ENCODE results near the gene EIF3I. TPM values are rescaled to one million over a fixed set of nuclear protein-coding genes. Genes with fewer than 3 reads are reported as not detected.
A peak's percentile ranks its signal among the peaks of the same experiment; 100 is the strongest.

The EIF3I gene
- total RNA-seq, 3 donors from 2014 or later (not counting 1 experiment from before 2014, with no cell fraction given) = 107 to 126 (median 110) TPM

GRCh38 chr1:32186077-32186476 is 36.1 kb upstream of the EIF3I start:
- Mint-ChIP-seq H3K4me3 (no peak overlapping the region), H3K27ac (peak overlapping the region in 1 of 2 donors; percentile 0), H3K27me3 (ENCODE audit: low read depth in 2 of 2) (no peaks in the 10 kb centered on the region), H3K9me3 (no peaks in the 10 kb centered on the region), H3K4me1 (peaks cover 27 to 41% of the 10 kb centered on the region in 2 donors), H3K36me3 (no peaks in the 10 kb centered on the region)
- H3K27ac ChIP-seq (ENCODE audit: low read length) = no peak overlapping the region
- H3K4me3 ChIP-seq (ENCODE audit: low read length) = no peak overlapping the region
- 90% methylated on average over 2 of the region's 2 CpGs for WGBS (ENCODE audit: insufficient coverage)
- H3K36me3 ChIP-seq (ENCODE audit: control insufficient read depth, insufficient read depth, low read length) = peaks cover 56% of the 10 kb centered on the region
- H3K27me3 ChIP-seq (ENCODE audit: control insufficient read depth, insufficient read depth, low read length) = no peaks in the 10 kb centered on the region
- no peak for TF ChIP-seq CTCF (IDR thresholded peaks at IDR 0.05)
- intact Hi-C loops (cut with micrococcal nuclease) = no loop called here
- peaks cover 13% of the 10 kb centered on the region for H3K4me1 ChIP-seq (ENCODE audit: control insufficient read depth, insufficient read depth, low read length)
- no peaks in the 10 kb centered on the region for H3K9me3 ChIP-seq (ENCODE audit: control insufficient read depth, insufficient read depth, low read length)
- ATAC-seq (no peak), DNase-seq (no peak)

- peaks cover 2% of the 10 kb centered on the region for H3K36me3 Mint-ChIP-seq
- H3K4me3 Mint-ChIP-seq = no peak overlapping the region
- TF ChIP-seq CTCF (IDR thresholded peaks at IDR 0.05) = no peak
- no peaks in the 10 kb centered on the region for H3K27me3 ChIP-seq (ENCODE audit: control insufficient read depth, insufficient read depth, low read length)
- 100% methylated on average over 1 of the region's 2 CpGs for WGBS (ENCODE audit: insufficient coverage)
- peak overlapping the region in 1 of 2 donors; percentile 0 for H3K27ac Mint-ChIP-seq
- H3K9me3 ChIP-seq (ENCODE audit: control insufficient read depth, insufficient read depth, low read length) = no peaks in the 10 kb centered on the region
- H3K27me3 Mint-ChIP-seq (ENCODE audit: low read depth in 2 of 2) = no peaks in the 10 kb centered on the region
- no peak overlapping the region for H3K27ac ChIP-seq (ENCODE audit: low read length)
- peaks cover 8% of the 10 kb centered on the region for H3K4me1 ChIP-seq (ENCODE audit: control insufficient read depth, insufficient read depth, low read length)
- H3K36me3 ChIP-seq (ENCODE audit: control insufficient read depth, insufficient read depth, low read length) = peaks cover 60% of the 10 kb centered on the region
- DNase-seq = no peak
- H3K9me3 Mint-ChIP-seq = no peaks in the 10 kb centered on the region
- no peak for ATAC-seq
- H3K4me1 Mint-ChIP-seq = peaks cover 23 to 38% of the 10 kb centered on the region in 2 donors
- intact Hi-C loops (cut with micrococcal nuclease) = no loop called here
- H3K4me3 ChIP-seq (ENCODE audit: low read length) = no peak overlapping the region
Measured at GRCh38 chr1:32186491-32186890, 35.7 kb upstream of the EIF3I start.

GRCh38 chr1:32187850-32188249 is 34.4 kb upstream of the EIF3I start:
- no peak for DNase-seq
- Mint-ChIP-seq H3K27me3 (ENCODE audit: low read depth in 2 of 2) (no peaks in the 10 kb centered on the region), H3K27ac (no peak overlapping the region), H3K4me1 (peaks cover 21 to 32% of the 10 kb centered on the region in 2 donors), H3K36me3 (peaks cover 13% of the 10 kb centered on the region), H3K4me3 (no peak overlapping the region), H3K9me3 (no peaks in the 10 kb centered on the region)
- H3K27me3 ChIP-seq (ENCODE audit: control insufficient read depth, insufficient read depth, low read length) = no peaks in the 10 kb centered on the region
- H3K9me3 ChIP-seq (ENCODE audit: control insufficient read depth, insufficient read depth, low read length) = no peaks in the 10 kb centered on the region
- H3K4me3 ChIP-seq (ENCODE audit: low read length) = no peak overlapping the region
- no peak for ATAC-seq
- no peak for TF ChIP-seq CTCF (IDR thresholded peaks at IDR 0.05)
- peaks cover 74% of the 10 kb centered on the region for H3K36me3 ChIP-seq (ENCODE audit: control insufficient read depth, insufficient read depth, low read length)
- no peak overlapping the region for H3K27ac ChIP-seq (ENCODE audit: low read length)
- 98% methylated on average over 9 of the region's 9 CpGs for WGBS (ENCODE audit: insufficient coverage)
- intact Hi-C loops (cut with micrococcal nuclease) = no loop called here
- H3K4me1 ChIP-seq (ENCODE audit: control insufficient read depth, insufficient read depth, low read length) = no peaks in the 10 kb centered on the region

GRCh38 chr1:32192220-32192948 is 29.8 kb upstream of the EIF3I start:
- Mint-ChIP-seq H3K4me1 (peaks cover 21 to 29% of the 10 kb centered on the region in 2 donors), H3K36me3 (peaks cover 25% of the 10 kb centered on the region), H3K27me3 (ENCODE audit: low read depth in 2 of 2) (no peaks in the 10 kb centered on the region), H3K27ac (no peak overlapping the region), H3K4me3 (no peak overlapping the region), H3K9me3 (no peaks in the 10 kb centered on the region)
- Histone ChIP-seq H3K27ac (ENCODE audit: low read length) (no peak overlapping the region), H3K36me3 (ENCODE audit: control insufficient read depth, insufficient read depth, low read length) (peaks cover 88% of the 10 kb centered on the region), H3K9me3 (ENCODE audit: control insufficient read depth, insufficient read depth, low read length) (no peaks in the 10 kb centered on the region), H3K4me3 (ENCODE audit: low read length) (no peak overlapping the region), H3K27me3 (ENCODE audit: control insufficient read depth, insufficient read depth, low read length) (no peaks in the 10 kb centered on the region), H3K4me1 (ENCODE audit: control insufficient read depth, insufficient read depth, low read length) (peaks cover 24% of the 10 kb centered on the region)
- WGBS (ENCODE audit: insufficient coverage) = 98% methylated on average over 8 of the region's 8 CpGs
- ATAC-seq = no peak
- TF ChIP-seq CTCF (IDR thresholded peaks at IDR 0.05) = no peak
- DNase-seq = no peak
- intact Hi-C loops (cut with micrococcal nuclease) = no loop called here

Data from natural killer cell (primary cell).